Sigmoid colon (tissue), 7 donors: ENCODE data around the gene GIMAP8. TPM values are rescaled to one million over a fixed set of nuclear protein-coding genes. Genes with fewer than 3 reads are reported as not detected.
A peak's percentile ranks its signal among the peaks of the same experiment; 100 is the strongest.
"Not testable (repeated sequence)": the region's sequence is repeated elsewhere in the genome, so short reads cannot be mapped to it uniquely, and the experiment has no call there.

Experiments used
- DNase-seq: peaks from one replicate; pipeline ENCODE4 v3.0.0-alpha.2; 2019
- H3K27ac ChIP-seq, 4 donors: fragments of 200-600 bp; sonication (generic); one replicate each; pipeline ENCODE4 v1.5.1; 2016 to 2019; ENCODE audit warnings: mild to moderate bottlenecking in 1 of 4
- H3K27me3 ChIP-seq, 3 donors: fragments of 200-600 bp; sonication (generic); one replicate each; pipeline ENCODE4 v1.5.1; 2019; ENCODE audit warnings: mild to moderate bottlenecking in 1 of 3
- H3K36me3 ChIP-seq, 4 donors: fragments of 200-600 bp; sonication (generic); one replicate each; pipeline ENCODE4 v1.5.1; 2016 to 2019
- H3K4me1 ChIP-seq, 4 donors: fragments of 200-600 bp; sonication (generic); one replicate each; pipeline ENCODE4 v1.5.1; 2017 to 2019
- H3K4me3 ChIP-seq, 4 donors: fragments of 200-600 bp; sonication (generic); one replicate each; pipeline ENCODE4 v1.5.1; 2017 to 2019; ENCODE audit warnings: mild to moderate bottlenecking in 2 of 4, moderate library complexity in 1 of 4
- H3K9me3 ChIP-seq, 4 donors: fragments of 200-600 bp in 3 of 4; sonication (generic) in 3 of 4; one replicate each; pipeline versions ENCODE4 v1.5.1 to v1.6.1; 2013 to 2019
- EP300 ChIP-seq, 4 donors: sonication (generic); formaldehyde crosslinking; IDR thresholded peaks; one replicate each; pipeline ENCODE4 v1.6.1; 2017; ENCODE audit warnings: antibody characterized with exemption in 4 of 4
- POLR2A ChIP-seq, 2 donors: fragments of 450-650 bp; IDR thresholded peaks; one replicate each; pipeline ENCODE4 v1.6.1; 2016; ENCODE audit warnings: antibody characterized with exemption in 2 of 2, mild to moderate bottlenecking in 2 of 2, moderate library complexity in 2 of 2
- POLR2AphosphoS5 ChIP-seq, 4 donors: sonication (generic); formaldehyde crosslinking; IDR thresholded peaks; one replicate each; pipeline ENCODE4 v1.6.1; 2017; ENCODE audit warnings: antibody characterized with exemption in 4 of 4
- WGBS, 2 donors: extraction: QIAGEN DNeasy Blood & Tissue Kit; methylation state at CpG; one replicate each; pipeline ENCODE4 v1.1.7; 2013; 5-methylcytosine and 5-hydroxymethylcytosine counted together
- intact Hi-C: fragments of 100-400 bp; cut with DNase I; formaldehyde crosslinking; loops from one replicate; pipeline ENCODE4 v1.15.1; 2023
- polyA plus RNA-seq, 3 donors: library from polyadenylated mRNA; stranded (reverse); fragments of 200-250 nt; gene quantifications; one replicate each; pipeline ENCODE4 v1.2.3, GENCODE V29; 2013
- total RNA-seq, 4 donors: library from RNA; depleted of rRNA; stranded (reverse); fragments of >200 nt; gene quantifications; one replicate each; pipeline ENCODE4 v1.1.0, GENCODE V29; 2016
- TF ChIP-seq, protein P1 (sequence below), 4 experiments: fragments of 450-650 bp in 3 of 4; fragments of 200-600 bp in 1 of 4; IDR thresholded peaks; one replicate each; pipeline ENCODE4 v1.5.1; 2016 to 2019; ENCODE audit warnings: antibody characterized with exemption in 4 of 4, mild to moderate bottlenecking in 3 of 4, moderate library complexity in 2 of 4
- donor health status: healthy with polysubstance abuse.
- donor health status: Bipolar disorder and iron deficiency.
- donor health status: healthy.

GIMAP8 gene
- total and polyA plus RNA-seq, 7 donors: 2.4 to 10.7 (median 7.1) TPM

DNA sequence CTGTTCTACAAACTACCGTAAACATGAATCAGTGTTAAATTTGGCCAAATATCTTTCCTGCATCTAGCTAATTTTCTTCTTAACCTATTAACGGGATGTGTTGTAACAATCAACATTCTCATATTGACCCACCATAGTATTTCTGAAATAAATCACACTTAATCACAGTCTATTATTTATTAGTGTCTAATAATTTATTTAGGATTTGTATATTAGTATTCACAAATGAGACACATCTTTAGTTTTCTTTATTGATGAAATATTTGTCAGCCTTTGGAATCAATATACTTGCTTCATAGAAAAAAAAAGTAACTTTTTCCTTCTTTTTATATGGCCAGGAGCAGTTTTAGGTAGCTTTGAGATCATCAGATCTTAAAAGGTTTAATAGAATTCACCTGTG, 68.9 kb downstream of the GIMAP8 start:
- Histone ChIP-seq H3K4me1 (no peaks in the 10 kb centered on the region), H3K27me3 (no peaks in the 10 kb centered on the region), H3K9me3 (no peaks in the 10 kb centered on the region), H3K4me3 (peak overlapping the region in 1 of 4 donors; percentile 38), H3K36me3 (no peaks in the 10 kb centered on the region), H3K27ac (peak overlapping the region in 1 of 4 donors; percentile 38)
- no peak for DNase-seq
- intact Hi-C loops: no loop called here
- TF ChIP-seq POLR2A (IDR thresholded peaks at IDR 0.05): no peak
- TF ChIP-seq, protein P1, sequence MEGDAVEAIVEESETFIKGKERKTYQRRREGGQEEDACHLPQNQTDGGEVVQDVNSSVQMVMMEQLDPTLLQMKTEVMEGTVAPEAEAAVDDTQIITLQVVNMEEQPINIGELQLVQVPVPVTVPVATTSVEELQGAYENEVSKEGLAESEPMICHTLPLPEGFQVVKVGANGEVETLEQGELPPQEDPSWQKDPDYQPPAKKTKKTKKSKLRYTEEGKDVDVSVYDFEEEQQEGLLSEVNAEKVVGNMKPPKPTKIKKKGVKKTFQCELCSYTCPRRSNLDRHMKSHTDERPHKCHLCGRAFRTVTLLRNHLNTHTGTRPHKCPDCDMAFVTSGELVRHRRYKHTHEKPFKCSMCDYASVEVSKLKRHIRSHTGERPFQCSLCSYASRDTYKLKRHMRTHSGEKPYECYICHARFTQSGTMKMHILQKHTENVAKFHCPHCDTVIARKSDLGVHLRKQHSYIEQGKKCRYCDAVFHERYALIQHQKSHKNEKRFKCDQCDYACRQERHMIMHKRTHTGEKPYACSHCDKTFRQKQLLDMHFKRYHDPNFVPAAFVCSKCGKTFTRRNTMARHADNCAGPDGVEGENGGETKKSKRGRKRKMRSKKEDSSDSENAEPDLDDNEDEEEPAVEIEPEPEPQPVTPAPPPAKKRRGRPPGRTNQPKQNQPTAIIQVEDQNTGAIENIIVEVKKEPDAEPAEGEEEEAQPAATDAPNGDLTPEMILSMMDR (IDR thresholded peaks at IDR 0.05): no peak
- no peak for TF ChIP-seq EP300 (IDR thresholded peaks at IDR 0.05)
- TF ChIP-seq POLR2AphosphoS5 (IDR thresholded peaks at IDR 0.05): no peak
- WGBS, 2 donors: 51 to 64% methylated on average over 2 of the region's 2 CpGs

DNA sequence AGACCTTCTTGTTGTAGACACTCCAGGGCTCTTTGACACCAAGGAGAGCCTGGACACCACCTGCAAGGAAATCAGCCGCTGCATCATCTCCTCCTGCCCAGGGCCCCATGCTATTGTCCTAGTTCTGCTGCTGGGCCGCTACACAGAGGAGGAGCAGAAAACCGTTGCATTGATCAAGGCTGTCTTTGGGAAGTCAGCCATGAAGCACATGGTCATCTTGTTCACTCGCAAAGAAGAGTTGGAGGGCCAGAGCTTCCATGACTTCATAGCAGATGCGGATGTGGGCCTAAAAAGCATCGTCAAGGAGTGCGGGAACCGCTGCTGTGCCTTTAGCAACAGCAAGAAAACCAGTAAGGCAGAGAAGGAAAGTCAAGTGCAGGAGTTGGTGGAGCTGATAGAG, 69.7 kb downstream of the GIMAP8 start:
- intact Hi-C loops: no loop called here
- DNase-seq: no peak
- TF ChIP-seq, protein P1 (IDR thresholded peaks at IDR 0.05): no peak
- TF ChIP-seq POLR2AphosphoS5 (IDR thresholded peaks at IDR 0.05) (no peak), POLR2A (IDR thresholded peaks at IDR 0.05) (no peak), EP300 (IDR thresholded peaks at IDR 0.05) (no peak)
- Histone ChIP-seq H3K9me3 (no peaks in the 10 kb centered on the region), H3K27me3 (no peaks in the 10 kb centered on the region), H3K27ac (peak overlapping the region in 1 of 4 donors; percentile 38), H3K4me1 (no peaks in the 10 kb centered on the region), H3K4me3 (peak overlapping the region in 1 of 4 donors; percentile 1), H3K36me3 (no peaks in the 10 kb centered on the region)
- 72 to 85% methylated on average over 8 of the region's 8 CpGs for WGBS, 2 donors

DNA sequence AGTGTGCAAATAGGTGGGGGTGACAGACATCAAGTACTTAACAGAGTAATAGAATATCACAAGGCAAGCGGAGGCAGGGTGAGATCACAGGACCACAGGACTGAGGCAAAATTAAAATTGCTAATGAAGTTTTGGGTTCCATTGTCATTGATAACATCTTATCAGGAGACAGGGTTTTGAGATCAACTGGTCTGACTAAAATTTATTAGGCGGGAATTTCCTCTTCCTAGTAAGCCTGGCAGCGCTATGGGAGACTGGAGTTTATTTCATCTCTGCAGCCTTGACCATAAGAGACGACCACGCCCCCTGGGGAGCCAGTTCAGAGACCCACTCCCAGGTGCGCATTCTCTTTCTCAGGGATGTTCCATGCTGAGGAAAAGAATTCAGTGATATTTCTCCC, 72.5 kb downstream of the GIMAP8 start:
- H3K27me3 ChIP-seq, DNase-seq, H3K4me3 ChIP-seq, H3K27ac ChIP-seq, H3K9me3 ChIP-seq, intact Hi-C loops, H3K4me1 ChIP-seq, H3K36me3 ChIP-seq: not testable (repeated sequence)
- WGBS, 2 donors: 73 to 75% methylated on average over 6 of the region's 6 CpGs

DNA sequence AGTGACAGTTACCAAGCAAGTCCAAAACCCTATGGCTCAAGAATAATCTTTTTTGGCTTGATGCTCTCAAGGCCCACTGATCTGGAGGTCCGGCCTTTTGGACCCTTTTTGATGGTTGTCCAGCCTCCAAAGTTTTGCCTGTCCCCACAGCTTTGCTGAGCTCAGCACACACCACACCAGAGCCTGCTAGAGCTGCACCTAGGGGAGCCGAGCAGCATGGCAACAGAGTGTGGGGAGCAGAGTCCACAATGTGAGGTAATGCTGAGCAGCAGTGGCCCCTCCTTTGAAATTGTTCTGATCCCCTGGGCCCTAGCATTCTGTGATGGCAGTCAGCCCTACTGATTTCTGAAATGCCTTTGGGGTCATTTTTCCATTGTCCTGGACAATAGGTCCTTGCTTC, 73.6 kb downstream of the GIMAP8 start:
- WGBS, 2 donors: 39 to 69% methylated on average over 2 of the region's 2 CpGs
- no peak for TF ChIP-seq EP300 (IDR thresholded peaks at IDR 0.05)
- TF ChIP-seq, protein P1 (IDR thresholded peaks at IDR 0.05): no peak
- TF ChIP-seq POLR2AphosphoS5 (IDR thresholded peaks at IDR 0.05): no peak
- TF ChIP-seq POLR2A (IDR thresholded peaks at IDR 0.05): no peak

More for the DNA sequence above, 73.6 kb downstream of the GIMAP8 start:
- Histone ChIP-seq H3K27me3 (no peaks in the 10 kb centered on the region), H3K4me1 (no peaks in the 10 kb centered on the region), H3K4me3 (no peak overlapping the region), H3K36me3 (no peaks in the 10 kb centered on the region), H3K27ac (no peak overlapping the region), H3K9me3 (peaks cover 0 to 4% (median 0%) of the 10 kb centered on the region in 4 donors)
- intact Hi-C loops: no loop called here
- DNase-seq: no peak

Other genes starting within 250 kb of the GIMAP8 start
- 10 to 100 TPM; 10.3 to 14.0 (median 11.0) TPM for gene LRRC61, start 127.3 kb upstream of the GIMAP8 start, total RNA-seq
- 10 to 100 TPM in 2 of 3 donors, 1 to 10 TPM in 1; 4.4 to 18.6 (median 10.8) TPM for gene LRRC61, start 127.3 kb upstream of the GIMAP8 start, polyA plus RNA-seq
- gene ACTR3C, start 127.1 kb upstream of the GIMAP8 start, total RNA-seq: 10 to 100 TPM in 1 of 4 donors, 1 to 10 TPM in 3; 2.9 to 13.3 (median 8.3) TPM
- 10 to 100 TPM in 1 of 3 donors, 1 to 10 TPM in 2; 3.6 to 12.4 (median 5.3) TPM for gene ACTR3C, start 127.1 kb upstream of the GIMAP8 start, polyA plus RNA-seq
- 100 to 1,000 TPM; 257 to 447 (median 388) TPM for gene RARRES2, start 109.0 kb upstream of the GIMAP8 start, total RNA-seq
- gene RARRES2, start 109.0 kb upstream of the GIMAP8 start, polyA plus RNA-seq: 100 to 1,000 TPM in 2 of 3 donors, 10 to 100 TPM in 1; 28.9 to 289 (median 132) TPM
- gene REPIN1, start 81.8 kb upstream of the GIMAP8 start, total RNA-seq: 10 to 100 TPM; 56.3 to 63.7 (median 57.0) TPM
- 100 to 1,000 TPM in 1 of 3 donors, 10 to 100 TPM in 2; 50.9 to 131 (median 52.3) TPM for gene REPIN1, start 81.8 kb upstream of the GIMAP8 start, polyA plus RNA-seq
- 10 to 100 TPM in 1 of 4 donors, 1 to 10 TPM in 3; 6.1 to 10.7 (median 6.9) TPM for gene ZNF775, start 71.3 kb upstream of the GIMAP8 start, total RNA-seq
- 1 to 10 TPM; 3.0 to 6.1 (median 5.4) TPM for gene ZNF775, start 71.3 kb upstream of the GIMAP8 start, polyA plus RNA-seq
- gene GIMAP7, start 64.2 kb downstream of the GIMAP8 start, total RNA-seq: 10 to 100 TPM; 10.0 to 15.1 (median 13.3) TPM
- gene GIMAP7, start 64.2 kb downstream of the GIMAP8 start, polyA plus RNA-seq: 10 to 100 TPM in 2 of 3 donors, 1 to 10 TPM in 1; 8.6 to 42.9 (median 12.6) TPM
- 10 to 100 TPM; 18.9 to 24.1 (median 22.2) TPM for gene GIMAP4, start 116.8 kb downstream of the GIMAP8 start, total RNA-seq
- 10 to 100 TPM in 2 of 3 donors, 1 to 10 TPM in 1; 9.5 to 44.8 (median 11.4) TPM for gene GIMAP4, start 116.8 kb downstream of the GIMAP8 start, polyA plus RNA-seq
- gene GIMAP6, start 181.8 kb downstream of the GIMAP8 start, total RNA-seq: 10 to 100 TPM; 11.9 to 23.5 (median 17.2) TPM
- 10 to 100 TPM in 2 of 3 donors, 1 to 10 TPM in 1; 5.8 to 25.0 (median 10.2) TPM for gene GIMAP6, start 181.8 kb downstream of the GIMAP8 start, polyA plus RNA-seq
- gene GIMAP2, start 235.1 kb downstream of the GIMAP8 start, total RNA-seq: 10 to 100 TPM in 2 of 4 donors, 1 to 10 TPM in 2; 9.2 to 16.4 (median 9.9) TPM
- 10 to 100 TPM in 1 of 3 donors, 1 to 10 TPM in 2; 5.1 to 24.9 (median 6.6) TPM for gene GIMAP2, start 235.1 kb downstream of the GIMAP8 start, polyA plus RNA-seq